ENCODE data around the gene SNPH.

The SNPH gene

DNA sequence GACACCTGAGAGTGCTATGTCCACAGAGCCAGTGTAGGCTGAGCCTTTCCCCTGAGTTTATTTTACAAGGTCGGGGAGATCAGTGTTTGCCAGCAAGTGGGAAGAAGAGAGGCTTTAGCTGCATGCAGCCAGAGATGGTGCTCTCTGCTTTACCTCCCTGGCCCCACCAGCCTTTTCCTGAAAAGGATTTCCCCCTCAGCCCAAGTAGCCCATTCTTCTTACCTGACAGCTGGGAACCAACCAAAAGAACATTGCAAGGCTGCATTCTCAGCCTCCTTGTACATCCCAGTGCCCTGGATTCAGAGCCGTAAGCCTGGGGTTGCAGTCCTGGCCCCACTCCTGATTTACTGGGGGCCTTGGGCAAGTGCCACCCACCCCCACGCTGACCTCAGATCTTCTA is 16.9 kb downstream of the SNPH start:
- H2AFZ ChIP-seq (ENCODE audit: low read length) = no peak overlapping the region
- H3K9me2 ChIP-seq (replicated peaks; ENCODE audit: insufficient read depth, low read length) = no peaks in the 10 kb centered on the region
- no peaks in the 10 kb centered on the region for H3K79me2 ChIP-seq (ENCODE audit: low read length)
- no peaks in the 10 kb centered on the region for H3K36me3 ChIP-seq (replicated peaks; ENCODE audit: insufficient read depth, low read length)
- no peak overlapping the region for H3K27ac ChIP-seq (ENCODE audit: low read length)
- H3K4me3 ChIP-seq (ENCODE audit: low read length) = no peak overlapping the region
- TF ChIP-seq EZH2 (optimal IDR thresholded peaks at IDR 0.05; ENCODE audit: low read depth, low read length) = no peak
- no peak for TF ChIP-seq EZH2phosphoT487 (IDR thresholded peaks at IDR 0.05; ENCODE audit: low read length)
- TF ChIP-seq, protein P1, sequence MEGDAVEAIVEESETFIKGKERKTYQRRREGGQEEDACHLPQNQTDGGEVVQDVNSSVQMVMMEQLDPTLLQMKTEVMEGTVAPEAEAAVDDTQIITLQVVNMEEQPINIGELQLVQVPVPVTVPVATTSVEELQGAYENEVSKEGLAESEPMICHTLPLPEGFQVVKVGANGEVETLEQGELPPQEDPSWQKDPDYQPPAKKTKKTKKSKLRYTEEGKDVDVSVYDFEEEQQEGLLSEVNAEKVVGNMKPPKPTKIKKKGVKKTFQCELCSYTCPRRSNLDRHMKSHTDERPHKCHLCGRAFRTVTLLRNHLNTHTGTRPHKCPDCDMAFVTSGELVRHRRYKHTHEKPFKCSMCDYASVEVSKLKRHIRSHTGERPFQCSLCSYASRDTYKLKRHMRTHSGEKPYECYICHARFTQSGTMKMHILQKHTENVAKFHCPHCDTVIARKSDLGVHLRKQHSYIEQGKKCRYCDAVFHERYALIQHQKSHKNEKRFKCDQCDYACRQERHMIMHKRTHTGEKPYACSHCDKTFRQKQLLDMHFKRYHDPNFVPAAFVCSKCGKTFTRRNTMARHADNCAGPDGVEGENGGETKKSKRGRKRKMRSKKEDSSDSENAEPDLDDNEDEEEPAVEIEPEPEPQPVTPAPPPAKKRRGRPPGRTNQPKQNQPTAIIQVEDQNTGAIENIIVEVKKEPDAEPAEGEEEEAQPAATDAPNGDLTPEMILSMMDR (IDR thresholded peaks at IDR 0.05; ENCODE audit: low read length) = no peak
- no peaks in the 10 kb centered on the region for H4K20me1 ChIP-seq (ENCODE audit: insufficient read depth, low read length)
- no peak overlapping the region for H3K4me2 ChIP-seq (ENCODE audit: low read depth, low read length)
- H3F3A ChIP-seq (ENCODE audit: insufficient read depth, low read length) = no peaks in the 10 kb centered on the region
- no peaks in the 10 kb centered on the region for H3K9me3 ChIP-seq (replicated peaks; ENCODE audit: insufficient read depth, low read length)
- no peak for DNase-seq
- H3K4me1 ChIP-seq (ENCODE audit: low read length) = peaks cover 13% of the 10 kb centered on the region
- no peaks in the 10 kb centered on the region for H3K27me3 ChIP-seq (replicated peaks; ENCODE audit: insufficient read depth, low read length)
- H3K9ac ChIP-seq (ENCODE audit: low read length) = no peak overlapping the region

DNA sequence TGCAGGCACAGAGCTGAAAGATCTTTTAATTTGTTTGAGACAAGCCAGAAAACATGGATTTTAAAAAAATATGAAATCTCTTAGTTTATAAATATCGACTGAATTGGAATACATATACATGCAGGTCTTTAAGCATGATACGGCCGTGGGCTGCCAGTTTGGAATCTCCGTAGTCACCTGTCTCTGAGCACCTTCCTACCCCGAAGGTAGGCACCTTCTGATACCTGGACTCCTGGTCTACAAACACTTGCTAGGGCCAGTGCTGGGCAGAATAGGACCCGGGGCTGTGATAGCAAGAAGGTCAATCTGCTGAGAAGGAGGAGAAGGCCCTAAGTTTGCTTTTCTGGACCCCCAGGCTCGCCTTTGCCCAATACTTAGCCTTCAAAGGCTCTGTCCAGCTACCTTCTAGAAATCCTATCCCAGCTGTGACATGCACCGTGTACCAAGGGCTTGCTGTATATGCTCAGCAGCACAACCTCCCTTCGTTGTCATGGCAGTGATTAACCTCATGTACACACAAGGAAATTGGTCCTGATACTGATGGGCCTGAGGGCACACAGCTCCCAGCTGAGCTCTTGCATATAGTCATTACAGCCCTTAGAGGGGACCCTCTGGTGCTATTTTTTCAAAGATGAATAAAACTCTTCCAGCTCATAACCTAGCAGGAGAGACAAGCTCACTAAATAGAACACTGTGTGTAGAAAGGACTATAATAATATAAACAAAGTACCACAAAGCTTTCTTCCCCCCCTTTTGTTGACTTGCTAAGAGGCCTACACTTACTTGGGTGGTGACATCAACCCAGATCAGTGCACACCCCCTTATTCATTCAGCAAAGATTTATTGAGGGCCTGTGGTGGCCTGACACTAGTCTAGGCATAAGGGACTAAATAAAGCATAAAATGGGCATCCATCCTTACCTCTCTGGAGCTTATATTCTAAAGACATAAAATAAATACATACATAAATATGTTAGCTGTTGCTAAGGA is 17.7 kb downstream of the SNPH start:
- H3K4me3 ChIP-seq (ENCODE audit: low read length) = no peak overlapping the region
- no peaks in the 10 kb centered on the region for H3K27me3 ChIP-seq (replicated peaks; ENCODE audit: insufficient read depth, low read length)
- no peak for DNase-seq
- H3K79me2 ChIP-seq (ENCODE audit: low read length) = no peaks in the 10 kb centered on the region
- H3K36me3 ChIP-seq (replicated peaks; ENCODE audit: insufficient read depth, low read length) = no peaks in the 10 kb centered on the region
- TF ChIP-seq, protein P1 (IDR thresholded peaks at IDR 0.05; ENCODE audit: low read length) = no peak
- TF ChIP-seq EZH2 (optimal IDR thresholded peaks at IDR 0.05; ENCODE audit: low read depth, low read length) (no peak), EZH2phosphoT487 (IDR thresholded peaks at IDR 0.05; ENCODE audit: low read length) (no peak)
- H2AFZ ChIP-seq (ENCODE audit: low read length) = no peak overlapping the region
- no peaks in the 10 kb centered on the region for H3K9me2 ChIP-seq (replicated peaks; ENCODE audit: insufficient read depth, low read length)
- no peaks in the 10 kb centered on the region for H4K20me1 ChIP-seq (ENCODE audit: insufficient read depth, low read length)
- no peak overlapping the region for H3K9ac ChIP-seq (ENCODE audit: low read length)
- no peak overlapping the region for H3K4me2 ChIP-seq (ENCODE audit: low read depth, low read length)
- no peaks in the 10 kb centered on the region for H3F3A ChIP-seq (ENCODE audit: insufficient read depth, low read length)
- no peak overlapping the region for H3K27ac ChIP-seq (ENCODE audit: low read length)
- peaks cover 13% of the 10 kb centered on the region for H3K4me1 ChIP-seq (ENCODE audit: low read length)
- no peaks in the 10 kb centered on the region for H3K9me3 ChIP-seq (replicated peaks; ENCODE audit: insufficient read depth, low read length)

DNA sequence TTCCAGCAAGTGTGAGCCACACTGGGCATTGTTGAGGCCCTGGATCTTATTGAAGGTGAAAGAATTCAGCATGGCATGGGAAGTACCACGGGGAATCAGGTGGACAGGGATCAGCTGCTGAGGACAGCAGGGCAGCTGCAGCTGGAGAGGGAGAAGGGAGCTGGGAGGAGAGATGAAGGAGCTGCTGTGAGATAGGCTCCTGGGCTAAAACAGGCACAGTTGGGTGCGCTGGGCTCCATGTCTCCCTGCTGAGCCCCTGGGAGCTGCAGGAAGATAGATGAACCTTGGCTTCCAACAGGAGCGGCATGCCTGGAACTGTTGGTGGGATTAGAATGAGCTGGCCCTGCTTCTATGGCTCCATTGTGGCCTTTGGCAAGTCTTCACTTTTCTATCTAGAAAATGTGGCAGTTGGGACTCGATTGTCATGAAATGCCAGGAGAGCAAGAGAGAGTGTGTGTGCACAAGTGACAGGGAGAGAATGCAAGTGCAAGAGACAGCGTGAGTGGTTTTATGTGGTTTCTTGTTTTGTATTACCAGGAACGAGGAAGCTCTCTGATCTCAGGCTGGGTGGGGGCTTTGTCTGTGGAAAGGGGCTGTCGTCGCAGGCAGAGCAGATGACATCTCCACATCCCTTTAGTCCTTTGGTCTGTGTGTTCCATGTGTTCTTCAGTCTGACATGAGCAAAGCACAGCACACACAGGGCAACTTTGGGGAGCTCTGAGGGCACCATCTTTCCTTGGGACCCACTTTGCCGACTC is 20.4 kb downstream of the SNPH start:
- Histone ChIP-seq H3F3A (ENCODE audit: insufficient read depth, low read length) (no peaks in the 10 kb centered on the region), H3K36me3 (replicated peaks; ENCODE audit: insufficient read depth, low read length) (no peaks in the 10 kb centered on the region), H3K4me2 (ENCODE audit: low read depth, low read length) (no peak overlapping the region), H4K20me1 (ENCODE audit: insufficient read depth, low read length) (no peaks in the 10 kb centered on the region), H3K4me1 (ENCODE audit: low read length) (peaks cover 13% of the 10 kb centered on the region), H3K9ac (ENCODE audit: low read length) (no peak overlapping the region), H3K27ac (ENCODE audit: low read length) (no peak overlapping the region), H2AFZ (ENCODE audit: low read length) (no peak overlapping the region), H3K27me3 (replicated peaks; ENCODE audit: insufficient read depth, low read length) (no peaks in the 10 kb centered on the region), H3K79me2 (ENCODE audit: low read length) (no peaks in the 10 kb centered on the region), H3K9me3 (replicated peaks; ENCODE audit: insufficient read depth, low read length) (no peaks in the 10 kb centered on the region), H3K9me2 (replicated peaks; ENCODE audit: insufficient read depth, low read length) (no peaks in the 10 kb centered on the region), H3K4me3 (ENCODE audit: low read length) (no peak overlapping the region)
- no peak for DNase-seq
- no peak for TF ChIP-seq EZH2phosphoT487 (IDR thresholded peaks at IDR 0.05; ENCODE audit: low read length)
- TF ChIP-seq EZH2 (optimal IDR thresholded peaks at IDR 0.05; ENCODE audit: low read depth, low read length) = no peak
- TF ChIP-seq, protein P1 (IDR thresholded peaks at IDR 0.05; ENCODE audit: low read length) = no peak
